GM19240 (cell line): ENCODE measurements around the gene INIP.

Experiments used
- DNase-seq: peaks from one replicate; pipeline ENCODE4 v3.0.0; 2011; ENCODE audit warnings: low spot score; ENCODE audit not compliant: insufficient read length

The INIP gene, protein sequence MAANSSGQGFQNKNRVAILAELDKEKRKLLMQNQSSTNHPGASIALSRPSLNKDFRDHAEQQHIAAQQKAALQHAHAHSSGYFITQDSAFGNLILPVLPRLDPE

GRCh38 chr9:112717661-112718331, at the start of gene INIP:
INIP (minus strand) TSS chr9:112718117; CDS start chr9:112716485, 1,632 bp downstream.
- DNase-seq = peak; percentile 86

- DNase-seq = no peak
Observed at GRCh38 chr9:112765281-112765680, 47.4 kb upstream of the INIP start.

DNA sequence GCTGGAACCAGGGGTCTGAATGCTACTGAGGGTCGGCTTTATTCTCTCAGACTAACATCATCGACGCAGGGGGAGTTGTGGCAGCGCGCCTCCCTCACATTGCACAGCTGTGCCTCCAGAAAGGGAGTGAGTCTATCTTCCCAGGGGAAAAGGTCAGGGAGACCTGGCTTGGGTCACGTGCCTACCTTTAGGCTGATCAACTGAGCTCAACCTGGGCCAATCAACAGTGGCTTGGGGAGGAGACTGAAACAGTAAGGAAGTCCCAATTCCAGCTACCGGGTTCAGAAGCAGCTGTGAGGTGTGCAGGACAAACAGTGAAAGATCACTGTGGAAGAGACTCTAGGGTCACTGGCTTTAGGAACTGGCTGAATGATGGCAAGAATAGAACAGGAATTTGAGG, 46.9 kb upstream of the INIP start:
- no peak for DNase-seq

GRCh38 chr9:112764344-112764743, 46.4 kb upstream of the INIP start:
- DNase-seq = no peak

DNA sequence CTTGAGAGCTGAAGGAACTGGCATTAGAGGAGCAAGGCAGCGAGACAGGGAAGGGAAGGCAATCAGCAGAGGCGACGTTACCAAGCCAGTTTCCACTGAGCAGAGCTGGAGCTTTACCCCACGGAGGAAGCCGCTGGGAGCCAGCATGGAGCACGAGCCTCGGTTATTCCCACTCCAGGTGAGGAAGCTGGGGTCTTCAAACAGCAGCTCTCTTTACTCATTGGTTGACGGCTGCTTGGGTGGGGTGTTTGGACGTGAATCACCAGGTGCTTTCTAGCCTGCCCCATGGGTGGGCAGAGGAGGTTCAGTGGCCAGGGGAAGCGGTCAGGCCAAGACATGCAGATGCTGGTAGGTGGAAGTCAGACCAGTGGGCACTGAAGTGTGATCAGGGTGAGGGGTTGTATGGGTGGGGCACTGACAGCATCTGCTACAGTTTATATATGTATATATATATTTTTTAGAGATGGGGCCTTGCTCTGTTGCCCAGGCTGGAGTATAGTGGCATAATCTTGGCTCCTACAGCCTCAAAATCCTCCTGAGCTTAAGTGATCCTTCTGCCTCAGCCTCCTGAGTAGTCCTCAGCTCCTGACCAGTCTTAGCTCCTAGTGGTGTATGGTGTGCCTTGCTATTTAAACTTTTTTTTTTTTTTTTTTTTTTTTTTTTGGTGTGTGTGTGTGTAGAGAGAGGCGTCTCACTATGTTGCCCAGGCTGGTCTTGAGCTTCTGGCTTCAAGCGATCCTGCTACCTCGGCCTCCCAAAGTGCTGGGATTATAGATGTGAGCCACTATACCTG, 45.0 kb upstream of the INIP start:
- DNase-seq = no peak

- no peak for DNase-seq
Observed at GRCh38 chr9:112761912-112762655, 44.2 kb upstream of the INIP start.

DNA sequence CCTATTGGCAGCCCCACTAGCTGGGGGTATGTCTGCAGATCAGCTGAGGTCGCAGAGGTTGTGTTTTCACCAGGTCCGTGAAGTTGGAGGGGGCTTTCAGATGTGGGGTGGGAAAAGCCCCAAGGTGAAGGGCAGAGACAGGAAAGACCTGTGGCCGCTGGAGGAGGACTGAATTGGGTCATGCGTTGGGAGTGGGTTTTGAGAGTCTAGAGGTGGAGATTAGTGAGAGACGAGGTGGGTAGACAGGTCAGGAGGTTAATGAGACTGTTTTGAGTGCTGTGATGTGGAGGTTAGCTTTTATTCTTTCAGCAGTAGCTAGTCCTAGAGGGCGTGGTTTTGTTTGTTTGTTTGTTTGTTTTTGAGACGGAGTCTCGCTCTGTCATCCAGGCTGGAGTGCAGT, 42.9 kb upstream of the INIP start:
- no peak for DNase-seq

DNA sequence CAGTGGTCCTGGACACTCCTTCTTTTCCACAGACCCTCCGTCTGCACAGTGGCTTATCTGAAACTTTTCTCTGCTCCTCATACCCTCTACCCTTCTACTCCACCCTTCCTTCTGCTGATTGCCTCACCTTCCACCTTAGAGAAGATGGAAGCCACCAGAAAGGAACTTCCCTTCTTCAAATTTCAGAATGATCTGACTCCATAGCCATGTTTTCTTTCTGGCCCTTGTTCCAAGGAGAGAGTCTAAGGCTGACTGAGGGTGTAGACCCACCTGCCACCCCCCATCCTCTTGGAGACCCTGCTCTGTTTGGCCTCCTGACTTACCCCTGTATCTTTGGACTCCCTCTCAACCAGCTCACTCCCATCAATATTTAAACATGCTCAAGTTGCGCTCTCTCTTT, 40.0 kb upstream of the INIP start:
- DNase-seq = no peak

GRCh38 chr9:112757282-112757883, 39.5 kb upstream of the INIP start:
- DNase-seq = no peak

DNA sequence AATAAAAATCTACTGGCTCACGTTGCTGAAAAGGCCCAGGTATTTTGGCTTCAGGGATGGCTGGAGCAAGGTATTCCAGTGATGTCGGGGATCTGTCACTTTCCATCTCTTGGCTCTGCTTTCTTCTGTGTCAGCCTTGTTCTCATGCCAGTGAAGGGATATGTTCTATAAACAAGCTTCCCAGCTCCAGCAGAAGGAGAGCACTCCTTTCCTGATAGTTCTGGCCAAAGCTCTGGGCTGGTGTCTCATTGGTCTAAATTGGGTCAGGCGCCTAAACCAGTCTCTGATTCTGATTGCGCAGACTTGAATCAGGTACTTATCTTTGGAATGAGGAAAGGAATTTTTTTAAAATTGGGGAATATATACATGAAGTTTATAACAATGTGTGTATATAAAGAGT, 37.8 kb upstream of the INIP start:
- no peak for DNase-seq

DNA sequence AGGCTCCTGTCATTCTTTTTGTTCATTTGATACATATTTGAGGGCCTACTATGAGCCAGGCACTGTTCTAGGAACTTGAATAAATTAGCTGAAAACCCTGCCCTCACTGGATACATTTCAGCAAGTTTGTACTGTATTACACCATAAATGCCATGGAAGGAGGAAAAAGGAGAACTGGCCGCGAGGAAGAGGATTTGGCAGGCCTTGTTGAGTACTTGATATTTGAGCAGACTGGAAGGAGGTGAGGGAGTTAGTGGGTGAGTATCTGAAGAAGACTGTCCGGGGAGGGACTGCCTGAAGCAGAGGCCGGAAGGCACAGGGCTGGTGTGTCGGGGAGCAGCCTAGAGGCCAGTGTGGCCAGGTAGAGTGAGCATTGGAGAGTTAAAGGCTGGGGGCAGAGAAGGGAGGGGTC, 37.1 kb upstream of the INIP start:
- no peak for DNase-seq

GRCh38 chr9:112754578-112754977, 36.7 kb upstream of the INIP start:
- no peak for DNase-seq

DNA sequence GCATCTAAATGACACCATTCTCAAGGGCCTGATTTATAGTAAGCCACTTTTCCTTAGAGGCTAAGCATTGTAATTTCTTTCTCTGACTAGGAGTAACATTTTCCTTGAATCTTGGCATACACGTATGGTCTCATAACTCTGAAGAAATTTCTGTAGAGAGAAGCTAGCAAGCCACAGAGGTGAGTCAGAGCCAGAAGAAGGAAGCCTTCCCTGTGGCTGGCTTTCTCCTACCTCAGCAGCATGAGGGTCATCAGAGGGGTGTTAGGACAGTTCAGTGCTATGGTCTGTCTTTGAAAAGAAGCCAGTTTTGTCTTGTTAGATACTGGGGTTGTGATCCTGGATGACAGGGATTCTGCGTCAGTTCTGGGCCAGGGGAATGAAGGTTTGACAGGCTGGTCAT, 35.8 kb upstream of the INIP start:
- no peak for DNase-seq

- no peak for DNase-seq
Observed at GRCh38 chr9:112752334-112753125, 34.6 kb upstream of the INIP start.

- peak; percentile 79 for DNase-seq
Observed at GRCh38 chr9:112751056-112751795, 33.3 kb upstream of the INIP start.

DNA sequence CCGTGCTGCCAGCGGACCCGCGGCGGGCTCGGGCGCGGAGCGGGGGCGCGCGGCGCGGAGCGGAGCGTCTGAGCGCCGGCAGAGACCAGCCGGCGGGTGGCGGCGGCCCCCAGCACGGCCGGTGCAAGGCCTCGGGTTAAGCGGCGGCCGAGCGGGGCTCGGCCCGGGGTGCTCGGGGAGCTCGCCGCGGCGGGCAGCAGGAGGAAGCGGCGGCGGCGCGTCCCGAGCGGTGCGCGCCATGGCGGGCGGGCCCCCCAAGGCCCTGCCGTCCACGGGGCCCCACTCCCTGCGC, 32.8 kb upstream of the INIP start:
- DNase-seq = peak; percentile 26

- peak; percentile 77 for DNase-seq
Observed at GRCh38 chr9:112750016-112750763, 32.3 kb upstream of the INIP start, which contains the start of gene SNX30. SNX30 (plus strand) TSS chr9:112750760; CDS start chr9:112751002, 242 bp downstream.

DNA sequence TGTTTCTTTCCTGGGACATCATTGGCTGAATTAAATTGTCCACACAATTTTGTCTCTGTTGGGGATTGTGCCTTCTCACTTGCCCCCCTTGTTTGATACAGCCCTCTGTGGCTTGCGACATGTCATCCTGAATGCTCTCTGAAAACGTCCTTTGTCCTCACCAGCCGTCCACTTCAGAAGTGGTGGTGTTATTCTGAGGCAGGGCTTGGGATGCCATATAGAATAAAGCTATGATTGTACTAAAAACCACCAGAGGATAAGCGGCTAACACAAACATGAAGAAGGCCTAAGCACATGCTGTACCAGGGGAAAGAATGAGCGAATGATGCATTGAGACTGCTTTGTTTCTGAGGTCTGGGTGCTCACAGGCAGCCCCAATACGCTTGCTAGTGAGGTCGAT, 29.2 kb upstream of the INIP start:
- no peak for DNase-seq

DNA sequence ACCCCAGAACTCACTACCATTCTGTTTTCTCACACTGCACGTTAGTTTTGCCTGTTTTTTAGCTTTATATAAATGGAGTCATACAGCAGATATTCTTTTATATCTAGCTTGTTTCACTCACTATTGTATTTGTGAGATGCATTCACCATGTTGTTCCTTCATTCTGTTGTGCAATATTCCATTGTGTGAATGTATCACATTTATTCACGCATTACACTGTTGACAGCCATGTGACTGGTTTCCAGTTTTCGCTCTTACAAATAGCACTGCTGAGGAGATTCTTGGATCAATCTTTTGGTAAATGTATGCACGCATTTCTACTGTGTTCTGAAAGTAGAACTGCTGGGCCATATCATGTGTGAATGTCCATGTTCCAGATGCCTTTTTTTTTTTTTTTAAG, 26.3 kb upstream of the INIP start:
- DNase-seq = no peak
